Pons (tissue), 1 donor: ENCODE data around the gene TSPAN9.

Experiments
- DNase-seq: peaks from one replicate; pipeline ENCODE4 v3.0.0-alpha.2; 2016; ENCODE audit warnings: low spot score

TSPAN9 gene

DNA sequence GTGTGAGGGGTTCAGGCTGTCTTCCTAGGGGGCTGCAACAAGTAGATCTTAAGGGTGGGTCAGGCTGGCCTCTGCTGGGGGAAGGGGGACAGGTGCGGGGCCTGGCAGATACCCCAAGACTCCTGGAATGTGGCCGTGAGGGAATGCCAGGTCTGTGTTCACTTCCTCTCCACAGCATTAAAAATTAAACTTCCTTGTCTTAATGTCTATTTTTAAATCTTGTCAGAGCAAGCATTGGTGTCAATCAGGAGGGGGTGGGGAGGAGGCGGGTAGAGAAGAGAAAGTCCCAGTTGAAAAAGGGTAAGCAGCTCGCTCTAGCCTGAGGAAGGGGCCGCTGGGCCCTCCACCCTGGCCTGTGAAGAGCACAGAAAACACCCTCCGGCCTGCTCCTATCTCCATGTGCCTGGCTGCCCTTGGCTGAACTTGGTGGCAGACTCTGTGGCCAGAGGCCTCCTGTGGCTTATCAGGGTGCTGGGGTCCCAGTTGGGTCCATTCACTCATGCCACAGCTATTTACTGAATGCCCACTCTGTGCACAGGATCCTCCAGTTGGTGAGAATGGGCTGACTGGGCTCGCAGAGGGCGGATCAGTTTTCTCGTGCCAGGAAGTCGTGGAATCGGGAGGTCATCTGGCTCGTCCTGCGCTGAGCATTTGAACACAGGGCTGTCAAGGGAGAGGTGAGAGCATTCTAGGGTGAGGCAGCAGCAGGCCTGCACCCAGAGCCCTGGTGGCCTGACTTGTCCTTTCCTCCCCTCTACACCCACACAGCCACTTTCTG, 128.8 kb downstream of the TSPAN9 start:
- no peak for DNase-seq

- no peak for DNase-seq
Observed at GRCh38 chr12:3206536-3207072, 129.4 kb downstream of the TSPAN9 start.

DNA sequence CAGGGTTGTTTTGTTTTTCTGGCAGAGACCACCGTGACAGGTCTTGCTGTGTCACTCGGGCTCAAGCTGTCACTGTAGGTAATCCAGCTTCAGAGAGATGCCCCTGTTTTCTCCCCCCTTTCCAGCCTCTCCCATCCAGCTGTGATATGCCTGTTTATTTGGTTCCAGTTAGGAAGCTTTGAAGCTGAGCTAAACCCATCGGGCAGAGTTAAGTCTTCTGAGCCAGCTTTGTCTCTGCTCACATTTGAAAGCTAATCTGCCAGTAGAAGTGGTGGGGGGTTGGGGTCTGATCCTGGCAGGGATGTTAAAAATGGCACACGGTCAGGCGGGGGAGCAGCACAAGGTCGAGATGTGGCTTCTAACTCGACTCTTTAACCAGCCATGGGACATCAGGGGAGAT, 130.0 kb downstream of the TSPAN9 start:
- no peak for DNase-seq

GRCh38 chr12:3207858-3208257, 130.7 kb downstream of the TSPAN9 start:
- DNase-seq, result no peak

GRCh38 chr12:3213188-3213587, 136.0 kb downstream of the TSPAN9 start:
- DNase-seq, result no peak

GRCh38 chr12:3213768-3214167, 136.6 kb downstream of the TSPAN9 start:
- no peak for DNase-seq

- no peak for DNase-seq
Observed at GRCh38 chr12:3214526-3215365, 137.6 kb downstream of the TSPAN9 start.

GRCh38 chr12:3215410-3215975, 138.3 kb downstream of the TSPAN9 start:
- no peak for DNase-seq

DNA sequence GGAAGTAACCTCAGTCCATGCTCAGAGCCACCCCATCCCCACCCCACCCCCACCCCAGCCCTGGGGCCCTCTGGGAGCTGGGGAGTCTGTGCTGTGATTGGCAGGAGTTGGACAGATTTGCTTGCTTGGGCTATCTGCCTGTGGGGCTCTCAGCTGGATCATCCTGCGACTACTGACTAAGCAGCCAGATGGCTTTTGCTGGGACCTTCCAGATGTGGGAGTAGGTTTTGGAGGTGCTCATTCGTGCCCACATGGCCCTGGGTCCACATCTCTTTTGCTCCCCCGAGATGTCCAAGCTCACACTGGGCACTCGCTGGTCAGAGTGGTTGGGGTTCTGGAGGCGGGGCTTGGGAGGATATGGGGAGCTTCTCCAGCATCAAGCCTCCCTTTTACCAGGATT, 138.9 kb downstream of the TSPAN9 start:
- DNase-seq, result no peak

DNA sequence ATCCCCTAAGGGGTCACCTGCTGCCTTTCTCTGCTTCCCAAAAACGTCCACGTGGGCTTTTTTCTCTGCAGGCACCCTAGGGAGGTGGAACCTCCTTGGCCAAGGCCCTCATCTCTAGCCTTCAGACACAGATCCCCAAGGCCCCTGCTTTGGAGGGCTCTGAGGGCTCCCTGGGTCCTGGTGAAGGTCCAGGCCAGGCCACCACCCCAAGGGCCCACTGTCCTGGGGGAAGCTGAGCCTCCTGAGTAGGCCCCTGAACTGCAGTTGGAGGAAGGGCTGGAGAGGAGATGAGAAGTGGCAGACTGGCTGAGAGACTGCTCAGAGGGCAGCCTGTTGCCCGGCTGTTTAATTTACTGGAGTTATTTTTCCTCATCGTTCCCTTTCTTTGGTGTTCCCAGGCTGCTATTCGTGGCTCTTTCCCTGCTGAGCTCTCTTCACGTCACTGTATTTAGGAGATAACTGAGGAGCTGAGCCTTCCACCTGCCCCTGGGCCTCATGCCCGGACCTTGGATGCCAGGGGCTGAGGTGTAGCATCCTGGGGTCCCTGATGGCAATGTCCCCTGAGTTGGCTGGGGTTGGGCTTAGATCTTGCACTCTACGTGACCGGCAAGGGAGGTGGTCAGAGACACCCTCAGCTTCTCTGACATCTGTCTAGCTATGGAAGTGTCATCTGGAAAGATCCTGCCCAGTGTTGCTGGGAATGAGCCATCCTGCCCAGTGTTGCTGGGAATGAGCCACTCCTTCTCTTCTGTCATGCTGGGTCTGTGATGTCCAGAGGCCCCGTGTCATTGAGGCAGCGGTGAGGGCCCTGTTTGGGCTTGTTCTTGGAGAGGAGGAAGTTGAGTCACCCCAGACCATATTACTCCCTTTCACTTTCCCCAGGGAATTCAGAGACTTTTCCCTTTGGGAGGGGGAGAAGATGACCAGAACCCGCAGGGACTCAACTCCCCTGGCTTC, 139.8 kb downstream of the TSPAN9 start:
- no peak for DNase-seq

- no peak for DNase-seq
Observed at GRCh38 chr12:3217683-3218079, 140.5 kb downstream of the TSPAN9 start.

GRCh38 chr12:3218228-3219171, 141.3 kb downstream of the TSPAN9 start:
- DNase-seq, result no peak

GRCh38 chr12:3219233-3219632, 142.1 kb downstream of the TSPAN9 start:
- no peak for DNase-seq

DNA sequence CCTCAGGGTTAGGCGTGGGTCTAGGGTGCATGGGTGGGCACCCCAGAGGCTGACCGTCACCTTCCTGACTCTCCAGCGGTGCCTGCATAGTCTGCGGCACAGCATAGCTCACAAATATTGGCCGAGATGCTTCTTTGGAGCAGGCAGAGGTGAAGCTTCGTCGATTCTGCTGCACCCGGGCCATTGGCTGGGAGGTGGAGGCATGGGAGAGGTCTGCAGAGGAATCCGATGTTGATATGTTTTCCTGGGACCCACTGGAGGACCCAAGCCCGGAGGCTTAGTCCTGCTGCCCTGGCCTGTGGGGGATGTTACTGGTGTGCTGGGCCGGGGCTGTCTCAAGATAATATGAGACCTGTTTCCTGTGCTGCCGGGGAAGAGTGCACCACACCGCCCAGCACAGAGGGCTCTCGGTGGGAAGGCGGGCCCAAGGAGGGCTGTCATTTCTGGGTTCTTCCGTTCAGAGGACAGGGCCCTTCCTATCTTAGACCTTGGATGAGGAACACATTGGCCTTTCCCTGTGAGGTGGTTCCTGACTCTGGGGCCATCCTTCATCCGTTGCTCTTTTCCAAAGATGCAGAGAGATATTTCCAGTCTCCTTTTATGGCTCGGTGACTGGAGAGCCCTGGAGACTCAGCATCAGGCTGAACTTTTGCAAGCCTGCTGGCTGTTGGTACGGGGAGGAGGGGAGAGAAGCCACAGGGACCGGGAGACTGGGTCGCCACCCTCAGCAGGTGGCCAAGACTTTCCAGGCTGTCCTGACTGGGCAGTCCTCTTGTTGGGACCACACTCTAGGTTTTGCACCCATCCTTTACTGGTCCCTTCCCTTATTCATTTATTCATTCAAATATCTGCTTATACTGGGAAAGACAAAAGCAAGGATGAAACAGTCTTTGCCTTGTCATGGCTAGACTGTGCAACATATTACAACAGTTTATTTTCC, 143.5 kb downstream of the TSPAN9 start:
- no peak for DNase-seq

DNA sequence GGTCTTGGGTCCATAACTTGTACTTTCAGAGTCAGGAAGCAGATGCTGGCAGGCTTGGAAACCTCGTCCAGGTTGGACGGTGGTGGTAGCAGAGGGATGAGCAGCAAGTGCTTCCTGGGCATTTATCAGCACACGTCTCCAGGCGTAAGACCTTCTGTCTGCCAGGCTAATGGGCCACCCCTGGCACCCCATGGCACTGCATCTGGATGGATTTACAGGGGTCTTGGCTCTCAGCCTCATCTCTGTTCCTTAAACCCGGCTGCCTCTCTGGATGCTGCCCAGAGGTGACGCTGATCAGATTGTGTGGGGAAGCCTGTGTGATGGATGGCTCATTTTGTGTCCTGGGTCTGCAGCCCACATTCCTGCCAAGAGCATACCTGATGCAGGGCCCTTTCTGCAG, 145.1 kb downstream of the TSPAN9 start:
- no peak for DNase-seq

GRCh38 chr12:3222979-3223378, 145.8 kb downstream of the TSPAN9 start:
- no peak for DNase-seq

DNA sequence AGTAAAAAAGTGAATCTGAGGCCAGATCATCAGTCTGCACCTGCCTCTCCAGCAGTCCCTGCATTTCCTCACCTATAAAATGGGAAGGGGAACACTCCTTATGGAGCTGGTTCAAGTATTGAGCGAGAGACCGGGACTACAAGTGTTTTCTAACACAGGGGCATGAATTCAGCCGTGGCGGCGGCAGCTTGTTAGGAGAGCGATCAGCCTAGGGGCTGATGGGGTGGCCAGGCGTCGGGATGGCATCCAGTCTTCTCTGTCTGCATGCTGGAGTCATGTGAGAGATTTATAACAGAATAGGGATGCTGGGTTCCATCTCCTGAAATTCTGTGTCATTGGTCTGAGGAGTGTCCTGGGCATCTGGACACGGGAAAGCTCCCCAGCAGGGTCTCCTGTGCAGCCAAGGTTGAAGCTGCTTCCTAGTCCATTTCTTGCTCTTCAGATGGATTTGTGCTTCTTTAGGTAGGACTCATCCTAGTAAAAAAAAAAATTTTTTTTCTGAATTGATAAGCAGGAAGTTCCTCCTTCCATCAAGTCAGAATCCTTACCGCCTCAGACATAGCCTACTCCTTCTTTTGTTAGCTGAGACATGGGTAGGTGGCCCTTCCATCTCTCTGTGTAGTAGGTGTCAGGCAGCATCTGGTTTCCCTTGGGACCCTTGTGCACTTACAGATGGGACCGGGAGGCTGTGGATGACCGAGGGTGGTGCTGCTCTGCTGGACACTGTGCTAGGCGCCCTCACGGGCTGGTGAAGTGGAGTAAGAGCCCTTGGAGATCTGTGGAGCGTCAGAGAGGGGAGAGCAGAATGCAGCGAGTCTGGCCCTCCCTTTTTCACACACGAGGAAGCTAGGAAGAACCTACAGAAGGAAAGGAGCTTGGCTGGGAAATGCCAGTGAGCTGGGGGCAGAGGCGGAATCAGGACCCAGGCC, 146.7 kb downstream of the TSPAN9 start:
- no peak for DNase-seq

DNA sequence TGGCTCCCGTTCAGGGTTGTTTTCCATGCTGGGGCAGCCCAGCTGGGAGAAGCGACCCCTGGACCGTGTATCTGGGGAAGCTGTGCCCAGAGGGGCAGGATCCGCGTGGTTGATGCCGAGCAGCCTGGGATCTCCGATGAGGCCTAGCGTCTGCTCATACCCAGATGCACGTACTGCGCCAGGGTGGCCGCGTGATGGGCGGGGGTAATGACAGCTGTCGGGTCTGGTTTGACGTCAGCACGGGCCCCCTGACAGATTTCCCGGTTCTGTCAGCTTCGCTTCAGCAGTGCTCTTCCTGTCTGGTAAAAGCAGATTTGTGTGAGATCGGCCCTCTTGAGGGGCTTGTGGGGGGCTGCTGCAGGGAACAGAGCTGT, 147.3 kb downstream of the TSPAN9 start:
- DNase-seq, result no peak
